H1 (cell line): ENCODE data around the gene MZF1. TPM values are rescaled to one million over a fixed set of nuclear protein-coding genes. Genes with fewer than 3 reads are reported as not detected.

ENCODE experiments used
- CTCF ChIA-PET: fragments of 300-600 bp; sonication (Branson Sonifier 250); formaldehyde crosslinking; loops from one replicate; lab custom pipeline; 2021; ENCODE audit not compliant: partially characterized antibody; lab: Charles Lee
- POLR2A ChIA-PET: fragments of 300-600 bp; sonication (Branson Sonifier 250); formaldehyde crosslinking; loops from one replicate; lab custom pipeline; 2021; ENCODE audit warnings: inconsistent platforms; ENCODE audit not compliant: partially characterized antibody; lab: Charles Lee
- DNase-seq, 2 experiments: peaks; one replicate each; pipeline versions ENCODE4 v3.0.0 to v3.0.0-alpha.2; 2010 to 2022; ENCODE audit warnings: low spot score in 2 of 2, low read depth in 1 of 2, mixed read lengths in 1 of 2
- FAIRE-seq: peaks from 2 replicates; lab custom pipeline; 2011; peaks lifted over from hg19 to GRCh38; lab: Jason Lieb, UNC
- H2AFZ ChIP-seq: 2 replicates; pipeline ENCODE4 v1.8.1; 2012; ENCODE audit warnings: low read length, inconsistent platforms
- H2AK5ac ChIP-seq: 2 replicates; pipeline ENCODE4 v1.6.1; 2013; ENCODE audit warnings: low read depth, low read length
- H2BK120ac ChIP-seq: replicated peaks from 2 replicates; pipeline ENCODE3; 2013; ENCODE audit warnings: low read depth, low read length, inconsistent platforms
- H2BK12ac ChIP-seq: 2 replicates; pipeline ENCODE4 v1.6.1; 2013; ENCODE audit warnings: low read depth, low read length
- H2BK15ac ChIP-seq: 2 replicates; pipeline ENCODE4 v1.6.1; 2013; ENCODE audit warnings: low read length
- H2BK20ac ChIP-seq: 2 replicates; pipeline ENCODE4 v1.6.1; 2013; ENCODE audit warnings: low read length
- H2BK5ac ChIP-seq: 2 replicates; pipeline ENCODE4 v1.6.1; 2013; ENCODE audit warnings: low read depth, low read length
- H3K14ac ChIP-seq: 2 replicates; pipeline ENCODE4 v1.6.1; 2013; ENCODE audit warnings: inconsistent platforms; ENCODE audit not compliant: insufficient read length
- H3K18ac ChIP-seq: 2 replicates; pipeline ENCODE4 v1.6.1; 2013; ENCODE audit warnings: low read length; ENCODE audit errors: extremely low read depth
- H3K23ac ChIP-seq: 2 replicates; pipeline ENCODE4 v1.6.1; 2013; ENCODE audit warnings: inconsistent platforms; ENCODE audit not compliant: insufficient read length
- H3K23me2 ChIP-seq: 2 replicates; pipeline ENCODE4 v1.6.1; 2013; ENCODE audit warnings: low read depth, low read length
- H3K27ac ChIP-seq: 2 replicates; pipeline ENCODE4 v1.6.1; 2011; ENCODE audit warnings: low read depth, low read length, inconsistent platforms
- H3K27me3 ChIP-seq, 4 experiments: replicated peaks in 1 of 4; 1 replicate in 1 of 4; 2 replicates in 3 of 4; pipeline versions ENCODE4 v1.6.1 to v1.8.1; 2011 to 2013; ENCODE audit warnings: low read length in 3 of 4, mild to moderate bottlenecking in 3 of 4, inconsistent platforms in 2 of 4, mixed read lengths in 2 of 4, moderate library complexity in 1 of 4; ENCODE audit not compliant: control insufficient read depth in 3 of 4, insufficient read depth in 3 of 4; ENCODE audit errors: extremely low read depth in 1 of 4
- H3K36me3 ChIP-seq, 4 experiments: 2 replicates each; pipeline versions ENCODE4 v1.6.1 to v1.8.1; 2011 to 2013; ENCODE audit warnings: mild to moderate bottlenecking in 4 of 4, low read length in 3 of 4, moderate library complexity in 2 of 4, control low read depth in 1 of 4, inconsistent platforms in 1 of 4; ENCODE audit not compliant: insufficient read depth in 4 of 4, control insufficient read depth in 2 of 4
- H3K4ac ChIP-seq: replicated peaks from 2 replicates; pipeline ENCODE3; 2013; ENCODE audit warnings: low read length, low read depth, mixed read lengths, inconsistent platforms; ENCODE audit not compliant: insufficient read length
- H3K4me1 ChIP-seq, 4 experiments: replicated peaks in 1 of 4; 1 replicate in 1 of 4; 2 replicates in 3 of 4; pipeline versions ENCODE4 v1.6.1 to v1.8.1; 2011 to 2013; ENCODE audit warnings: low read length in 3 of 4, inconsistent platforms in 2 of 4, mixed read lengths in 1 of 4; ENCODE audit not compliant: insufficient read depth in 4 of 4, control insufficient read depth in 3 of 4
- H3K4me2 ChIP-seq, 2 experiments: 2 replicates each; pipeline versions ENCODE4 v1.6.1 to v1.8.1; 2011 to 2013; ENCODE audit warnings: low read depth in 2 of 2, low read length in 2 of 2, control low read depth in 1 of 2, inconsistent platforms in 1 of 2, mild to moderate bottlenecking in 1 of 2; ENCODE audit not compliant: insufficient read depth in 1 of 2
- H3K4me3 ChIP-seq, 4 experiments: fragments of 200-600, 300-600 bp in 1 of 4; sonication (generic), shearing (Covaris generic), sonication (Bioruptor Twin) in 1 of 4; 2 replicates each; pipeline versions ENCODE4 v1.5.1 to v1.8.1; 2011 to 2016; ENCODE audit warnings: low read length in 4 of 4, low read depth in 3 of 4, control low read depth in 2 of 4, inconsistent platforms in 2 of 4, mild to moderate bottlenecking in 2 of 4, mixed read lengths in 1 of 4, moderate library complexity in 1 of 4; ENCODE audit not compliant: insufficient read depth in 2 of 4; ENCODE audit errors: extremely low read depth in 1 of 4
- H3K56ac ChIP-seq: replicated peaks from 2 replicates; pipeline ENCODE3; 2013; ENCODE audit warnings: low read depth, mild to moderate bottlenecking, mixed read lengths, low read length, inconsistent platforms; ENCODE audit not compliant: insufficient read length
- H3K79me1 ChIP-seq: 2 replicates; pipeline ENCODE4 v1.6.1; 2013; ENCODE audit warnings: low read depth, low read length, control low read depth
- H3K79me2 ChIP-seq, 2 experiments: 2 replicates each; pipeline versions ENCODE4 v1.6.1 to v1.8.1; 2012 to 2013; ENCODE audit warnings: low read length in 2 of 2, mild to moderate bottlenecking in 2 of 2, inconsistent platforms in 1 of 2; ENCODE audit not compliant: insufficient read depth in 2 of 2, control insufficient read depth in 1 of 2
- H3K9ac ChIP-seq, 4 experiments: replicated peaks in 1 of 4; 1 replicate in 1 of 4; 2 replicates in 3 of 4; pipeline versions ENCODE4 v1.6.1 to v1.8.1; 2011 to 2013; ENCODE audit warnings: low read depth in 3 of 4, low read length in 3 of 4, control low read depth in 2 of 4, mild to moderate bottlenecking in 2 of 4, moderate library complexity in 2 of 4, inconsistent platforms in 1 of 4; ENCODE audit errors: extremely low read depth in 1 of 4
- H3K9me3 ChIP-seq, 2 experiments: 2 replicates each; pipeline versions ENCODE4 v1.6.1 to v1.8.1; 2012 to 2013; ENCODE audit warnings: mild to moderate bottlenecking in 2 of 2, moderate library complexity in 2 of 2, control low read depth in 1 of 2, inconsistent platforms in 1 of 2, low read depth in 1 of 2, low read length in 1 of 2, mixed read lengths in 1 of 2; ENCODE audit not compliant: insufficient read depth in 2 of 2
- H4K20me1 ChIP-seq, 2 experiments: replicated peaks in 1 of 2; 2 replicates each; pipeline versions ENCODE3 to v1.8.1; 2011 to 2013; ENCODE audit warnings: inconsistent platforms in 2 of 2, low read length in 2 of 2, mild to moderate bottlenecking in 1 of 2; ENCODE audit not compliant: insufficient read depth in 2 of 2, control insufficient read depth in 1 of 2
- H4K5ac ChIP-seq: 2 replicates; pipeline ENCODE4 v1.6.1; 2013; ENCODE audit warnings: low read length, low read depth, mixed read lengths, inconsistent platforms; ENCODE audit not compliant: insufficient read length
- H4K8ac ChIP-seq: 2 replicates; pipeline ENCODE4 v1.8.0; 2013; ENCODE audit warnings: mild to moderate bottlenecking, moderate library complexity, low read length, inconsistent platforms; ENCODE audit not compliant: insufficient read depth; ENCODE audit errors: extremely low read depth
- H4K91ac ChIP-seq: replicated peaks from 2 replicates; pipeline ENCODE3; 2013; ENCODE audit warnings: low read length, mixed read lengths, inconsistent platforms; ENCODE audit not compliant: insufficient read length
- CTBP2 ChIP-seq: IDR thresholded peaks from 2 replicates; pipeline ENCODE4 v1.7.0; 2011; ENCODE audit warnings: borderline replicate concordance, mild to moderate bottlenecking, moderate library complexity, mixed read lengths, low read length; ENCODE audit not compliant: insufficient read depth, insufficient read length
- E2F6 ChIP-seq: IDR thresholded peaks from 2 replicates; pipeline ENCODE4 v1.6.1; 2012; ENCODE audit warnings: inconsistent platforms
- MAX ChIP-seq: IDR thresholded peaks from 2 replicates; pipeline ENCODE4 v1.6.1; 2012; ENCODE audit warnings: inconsistent platforms
- SAP30 ChIP-seq: fragments of 300-600 bp; sonication (generic); IDR thresholded peaks from 2 replicates; pipeline ENCODE4 v1.7.1; 2012; ENCODE audit warnings: low read length, moderate library complexity, mild to moderate bottlenecking, inconsistent platforms; ENCODE audit not compliant: insufficient read depth, insufficient replicate concordance
- SIN3A ChIP-seq, 2 experiments: IDR thresholded peaks in 1 of 2; conservative IDR thresholded peaks in 1 of 2; 2 replicates each; pipeline ENCODE4 v1.6.1; 2011 to 2012; ENCODE audit warnings: low read length in 2 of 2, improper control_type of control experiment in 1 of 2, low read depth in 1 of 2, mild to moderate bottlenecking in 1 of 2
- WGBS, 2 experiments: shearing (Covaris generic) in 1 of 2; methylation state at CpG; one replicate each; pipeline versions ENCODE4 v1.1.6 to v1.1.7; 2013 to 2015; ENCODE audit warnings: low lambda C conversion rate in 2 of 2, mixed read lengths in 2 of 2, inconsistent platforms in 1 of 2, low coverage in 1 of 2, missing lambda C conversion rate in 1 of 2; ENCODE audit not compliant: insufficient replicate concordance in 2 of 2, insufficient coverage in 1 of 2, insufficient read length in 1 of 2; ENCODE audit errors: extremely low coverage in 1 of 2, missing lambda C conversion rate in 1 of 2; 5-methylcytosine and 5-hydroxymethylcytosine counted together
- polyA plus RNA-seq, 7 experiments: library from polyadenylated mRNA; depleted of rRNA in 3 of 7; stranded (reverse) in 5 of 7; unstranded in 2 of 7; fragments of >200 nt in 5 of 7; fragments of 200-250 nt in 2 of 7; gene quantifications; 1 replicate in 5 of 7; 2 replicates in 1 of 7; 4 replicates in 1 of 7; pipeline versions ENCODE4 v1.2.1 to v1.2.3, GENCODE V29; 2011 to 2013; ENCODE audit warnings: missing spikeins in 2 of 7, mixed read lengths in 2 of 7
- total RNA-seq: library from RNA; stranded (reverse); fragmentation: NEBNext Ultra II Directional; extraction: Animal tissue kit (Norgen Biotek cat#: 25700); gene quantifications from 2 replicates; pipeline ENCODE4 v1.2.1, GENCODE V29; 2021

Gene MZF1
- total and polyA plus RNA-seq, 2 of the 8 experiments (the other 6 are each of a cell fraction or from before 2014, with no cell fraction given): 15.2 to 25.0 TPM

GRCh38 chr19:58573658-58574164 lies 576 bp upstream of the MZF1 start:
- peak; percentile 57 for TF ChIP-seq MAX
- peak in 1 of 2 experiments; percentile 99; a peak in 3 of 4 replicates for TF ChIP-seq SIN3A (conservative IDR thresholded peaks at IDR 0.05 in 1 of 2, IDR thresholded peaks at IDR 0.05 in 1 of 2; ENCODE audit: low read depth in 1 of 2, low read length in 2 of 2)
- TF ChIP-seq SAP30: peak; percentile 99
- TF ChIP-seq CTBP2: no peak
- 0 out of 2 replicates have a peak, but pooled peaks have one; percentile 22 for TF ChIP-seq E2F6
- no peak for DNase-seq
- Histone ChIP-seq H3K79me2 (0 out of 4 replicates have a peak, but pooled peaks cover 0 to 3% of the 10 kb centered on the region in 2 experiments), H3K36me3 (peaks cover 2 to 6% (median 5%) of the 10 kb centered on the region in 4 experiments; a peak in 3 of 8 replicates), H3K56ac (no peak overlapping the region), H3K14ac (no peak overlapping the region), H3K4me3 (peak overlapping the region; percentile 20 to 87 (median 78); a peak in 7 of 8 replicates), H2AFZ (no peak overlapping the region), H3K9me3 (no peaks in the 10 kb centered on the region), H3K79me1 (no peaks in the 10 kb centered on the region), H3K27me3 (no peaks in the 10 kb centered on the region), H3K4me1 (peaks cover 0 to 11% (median 1%) of the 10 kb centered on the region in 4 experiments; a peak in 3 of 7 replicates), H3K9ac (0 out of 7 replicates have a peak overlapping the region, but pooled peaks of 1 of the 4 experiments have one; percentile 5), H4K20me1 (peaks cover 0 to 6% of the 10 kb centered on the region in 2 experiments), H2BK12ac (no peak overlapping the region), H2BK5ac (peak overlapping the region; percentile 11; the same call in 1 of the 2 replicates), H3K4me2 (peak overlapping the region; percentile 63 to 72), H4K91ac (no peak overlapping the region), H3K23ac (no peak overlapping the region), H4K8ac (no peak overlapping the region), H3K23me2 (peaks cover 17% of the 10 kb centered on the region), H2AK5ac (no peak overlapping the region), H2BK120ac (no peak overlapping the region), H3K27ac (no peak overlapping the region), H2BK15ac (no peak overlapping the region), H4K5ac (no peak overlapping the region), H2BK20ac (no peak overlapping the region), H3K18ac (no peak overlapping the region), H3K4ac (no peak overlapping the region)
- no peak for FAIRE-seq
- POLR2A ChIA-PET: interaction anchor here (8.4 kb wide), 1 partner anchor 54 kb away, joined by 82 read pairs; the partner anchor contains the start of gene ZBTB45
- WGBS, 2 experiments: 12% methylated on average over 18 of the region's 20 CpGs; no CpG with 5 or more reads in 1 of the 2 experiments
- CTCF ChIA-PET: no interaction called here
